ENCODE measurements around the gene ZMPSTE24. TPM values are rescaled to one million over a fixed set of nuclear protein-coding genes. Genes with fewer than 3 reads are reported as not detected.

Gene ZMPSTE24
- total RNA-seq, 1 experiment from 2014 or later = 39.6 TPM

DNA sequence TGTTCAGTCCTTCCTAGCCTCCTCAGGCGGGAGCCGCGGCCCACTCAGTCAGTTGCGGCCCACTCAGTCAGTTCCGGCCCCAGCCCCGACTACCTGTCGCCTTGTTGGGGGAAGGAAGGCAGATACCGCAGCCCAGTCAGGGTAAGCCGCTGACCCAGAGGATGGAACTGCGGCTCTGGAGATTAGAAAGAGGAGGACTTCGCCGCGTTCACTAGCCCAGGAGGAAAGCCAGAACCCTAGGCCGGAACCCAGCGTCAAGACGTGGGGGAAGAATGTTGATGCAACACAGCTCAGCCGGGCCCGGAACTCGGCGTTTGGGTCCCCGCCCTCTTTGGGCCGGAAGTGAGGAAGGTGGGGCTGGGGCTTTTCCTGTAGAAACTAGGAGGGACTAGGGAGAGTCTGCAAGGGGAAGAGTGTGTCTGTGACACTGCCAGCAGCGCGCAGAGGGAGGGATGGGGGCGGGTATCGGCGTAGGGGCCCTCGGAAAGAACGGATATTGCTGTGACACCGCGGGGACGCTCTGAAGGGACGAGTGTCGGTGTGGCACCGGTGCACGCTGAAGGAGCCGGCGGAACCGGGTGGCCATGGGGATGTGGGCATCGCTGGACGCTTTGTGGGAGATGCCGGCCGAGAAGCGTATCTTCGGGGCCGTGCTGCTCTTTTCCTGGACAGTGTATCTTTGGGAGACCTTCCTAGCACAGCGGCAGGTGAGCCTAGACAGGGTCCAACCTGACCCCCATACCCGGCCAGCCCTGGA, at the start of gene ZMPSTE24 (continued):
- TF ChIP-seq, protein P1, sequence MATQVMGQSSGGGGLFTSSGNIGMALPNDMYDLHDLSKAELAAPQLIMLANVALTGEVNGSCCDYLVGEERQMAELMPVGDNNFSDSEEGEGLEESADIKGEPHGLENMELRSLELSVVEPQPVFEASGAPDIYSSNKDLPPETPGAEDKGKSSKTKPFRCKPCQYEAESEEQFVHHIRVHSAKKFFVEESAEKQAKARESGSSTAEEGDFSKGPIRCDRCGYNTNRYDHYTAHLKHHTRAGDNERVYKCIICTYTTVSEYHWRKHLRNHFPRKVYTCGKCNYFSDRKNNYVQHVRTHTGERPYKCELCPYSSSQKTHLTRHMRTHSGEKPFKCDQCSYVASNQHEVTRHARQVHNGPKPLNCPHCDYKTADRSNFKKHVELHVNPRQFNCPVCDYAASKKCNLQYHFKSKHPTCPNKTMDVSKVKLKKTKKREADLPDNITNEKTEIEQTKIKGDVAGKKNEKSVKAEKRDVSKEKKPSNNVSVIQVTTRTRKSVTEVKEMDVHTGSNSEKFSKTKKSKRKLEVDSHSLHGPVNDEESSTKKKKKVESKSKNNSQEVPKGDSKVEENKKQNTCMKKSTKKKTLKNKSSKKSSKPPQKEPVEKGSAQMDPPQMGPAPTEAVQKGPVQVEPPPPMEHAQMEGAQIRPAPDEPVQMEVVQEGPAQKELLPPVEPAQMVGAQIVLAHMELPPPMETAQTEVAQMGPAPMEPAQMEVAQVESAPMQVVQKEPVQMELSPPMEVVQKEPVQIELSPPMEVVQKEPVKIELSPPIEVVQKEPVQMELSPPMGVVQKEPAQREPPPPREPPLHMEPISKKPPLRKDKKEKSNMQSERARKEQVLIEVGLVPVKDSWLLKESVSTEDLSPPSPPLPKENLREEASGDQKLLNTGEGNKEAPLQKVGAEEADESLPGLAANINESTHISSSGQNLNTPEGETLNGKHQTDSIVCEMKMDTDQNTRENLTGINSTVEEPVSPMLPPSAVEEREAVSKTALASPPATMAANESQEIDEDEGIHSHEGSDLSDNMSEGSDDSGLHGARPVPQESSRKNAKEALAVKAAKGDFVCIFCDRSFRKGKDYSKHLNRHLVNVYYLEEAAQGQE (IDR thresholded peaks at IDR 0.05; ENCODE audit: low read depth) = no peak
- TF ChIP-seq SP1 (IDR thresholded peaks at IDR 0.05; ENCODE audit: low read depth) (peak; percentile 90), EZH2 (IDR thresholded peaks at IDR 0.05) (no peak), CBX3 (IDR thresholded peaks at IDR 0.05; ENCODE audit: low read depth) (peak; percentile 100), SRF (IDR thresholded peaks at IDR 0.05; ENCODE audit: low read depth) (peak; percentile 94), ZNF274 (IDR thresholded peaks at IDR 0.05; ENCODE audit: low read depth, low read length) (no peak)

DNA sequence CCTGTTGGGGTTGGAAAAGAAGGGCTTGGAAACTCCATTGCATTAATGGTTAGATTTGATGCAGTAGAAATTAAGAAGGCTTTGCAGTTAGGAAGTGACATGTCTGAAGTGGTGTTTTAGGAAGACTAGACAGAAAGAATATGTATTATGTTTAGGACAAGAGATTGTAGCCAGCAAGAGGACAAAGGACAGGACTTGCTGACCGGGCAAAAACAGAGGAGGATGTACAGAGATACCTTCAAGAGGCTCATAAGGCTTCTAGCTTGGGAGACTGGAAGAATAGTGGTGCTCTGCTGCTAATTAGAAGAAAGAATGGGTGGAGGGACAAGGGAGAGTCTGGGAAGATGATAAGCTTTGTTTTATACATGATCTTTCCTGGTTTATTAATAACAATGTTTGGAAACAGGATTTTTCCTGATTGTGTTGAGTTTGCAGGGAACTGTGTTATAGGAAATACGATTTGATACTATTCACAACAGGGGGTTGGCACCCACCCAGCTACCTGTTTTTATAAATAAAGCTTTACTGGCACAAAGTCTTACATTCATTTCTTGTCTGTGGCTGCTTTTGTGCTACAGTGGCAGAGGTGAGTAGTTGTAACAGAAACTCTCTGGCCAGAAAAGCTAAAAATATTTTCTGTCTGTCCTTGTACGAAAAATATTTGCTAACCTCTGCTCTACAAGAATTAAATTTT, 47.4 kb upstream of the ZMPSTE24 start:
- Histone ChIP-seq H2AFZ (ENCODE audit: low read depth, low read length, poor library complexity, severe bottlenecking) (no peak overlapping the region), H3K27me3 (ENCODE audit: insufficient read depth, low read length) (no peaks in the 10 kb centered on the region), H4K20me1 (ENCODE audit: insufficient read depth) (peaks cover 3% of the 10 kb centered on the region), H3K27ac (ENCODE audit: low read depth, low read length) (no peak overlapping the region), H3K9ac (ENCODE audit: low read length) (no peak overlapping the region), H3K4me2 (ENCODE audit: low read length) (no peak overlapping the region), H3K9me3 (ENCODE audit: control insufficient read depth in 1 of 2, insufficient read depth in 1 of 2, low read depth in 1 of 2, low read length in 2 of 2) (no peaks in the 10 kb centered on the region), H3K4me3 (replicated peaks in 1 of 2; ENCODE audit: low read depth in 1 of 2, low read length in 2 of 2) (no peak overlapping the region), H3K4me1 (ENCODE audit: control insufficient read depth in 1 of 2, insufficient read depth in 2 of 2, low read length in 2 of 2) (no peaks in the 10 kb centered on the region), H3K36me3 (ENCODE audit: control insufficient read depth in 1 of 2, insufficient read depth in 2 of 2, low read length in 2 of 2) (peaks cover 0 to 11% of the 10 kb centered on the region in 2 experiments; a peak in 2 of 4 replicates), H3K79me2 (ENCODE audit: insufficient read depth, low read length) (peaks cover 28% of the 10 kb centered on the region), H3K9me2 (ENCODE audit: insufficient read depth) (no peaks in the 10 kb centered on the region)
- DNase-seq (ENCODE audit: low read depth, low spot score) (no peak), ATAC-seq (no peak)
- ChIA-PET RAD21 (ENCODE audit: low non-redundant PET in 1 of 2, low total read pairs in 2 of 2, uncharacterized antibody in 2 of 2, unreplicated experiment in 2 of 2) (no interaction called here), CTCF (interaction anchor here (1.0 kb wide), 1 partner anchor 28 kb away, joined by 4 read pairs; no protein-coding TSS in a partner anchor), POLR2A (no interaction called here)
- intact Hi-C loops (cut with micrococcal nuclease) = no loop called here
- no TSS peak for BruUV-seq (replicated peaks)
- TF ChIP-seq, protein P2, sequence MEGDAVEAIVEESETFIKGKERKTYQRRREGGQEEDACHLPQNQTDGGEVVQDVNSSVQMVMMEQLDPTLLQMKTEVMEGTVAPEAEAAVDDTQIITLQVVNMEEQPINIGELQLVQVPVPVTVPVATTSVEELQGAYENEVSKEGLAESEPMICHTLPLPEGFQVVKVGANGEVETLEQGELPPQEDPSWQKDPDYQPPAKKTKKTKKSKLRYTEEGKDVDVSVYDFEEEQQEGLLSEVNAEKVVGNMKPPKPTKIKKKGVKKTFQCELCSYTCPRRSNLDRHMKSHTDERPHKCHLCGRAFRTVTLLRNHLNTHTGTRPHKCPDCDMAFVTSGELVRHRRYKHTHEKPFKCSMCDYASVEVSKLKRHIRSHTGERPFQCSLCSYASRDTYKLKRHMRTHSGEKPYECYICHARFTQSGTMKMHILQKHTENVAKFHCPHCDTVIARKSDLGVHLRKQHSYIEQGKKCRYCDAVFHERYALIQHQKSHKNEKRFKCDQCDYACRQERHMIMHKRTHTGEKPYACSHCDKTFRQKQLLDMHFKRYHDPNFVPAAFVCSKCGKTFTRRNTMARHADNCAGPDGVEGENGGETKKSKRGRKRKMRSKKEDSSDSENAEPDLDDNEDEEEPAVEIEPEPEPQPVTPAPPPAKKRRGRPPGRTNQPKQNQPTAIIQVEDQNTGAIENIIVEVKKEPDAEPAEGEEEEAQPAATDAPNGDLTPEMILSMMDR (IDR thresholded peaks at IDR 0.05 in 2 of 3, conservative IDR thresholded peaks at IDR 0.05 in 1 of 3; ENCODE audit: borderline replicate concordance in 1 of 3, insufficient read depth in 1 of 3, low read depth in 2 of 3, low read length in 2 of 3) = no peak
- TF ChIP-seq EZH2phosphoT487 (IDR thresholded peaks at IDR 0.05; ENCODE audit: borderline replicate concordance) = no peak
- TF ChIP-seq CEBPB (IDR thresholded peaks at IDR 0.05; ENCODE audit: low read depth) = no peak
- no peak for TF ChIP-seq EZH2 (IDR thresholded peaks at IDR 0.05)
- no peak for TF ChIP-seq FOSL1 (IDR thresholded peaks at IDR 0.05; ENCODE audit: low read depth)
- no peak for TF ChIP-seq POLR2AphosphoS5 (IDR thresholded peaks at IDR 0.05; ENCODE audit: low read depth, low read length)
- TF ChIP-seq SRF (IDR thresholded peaks at IDR 0.05; ENCODE audit: low read depth) = no peak
- TF ChIP-seq CBX3 (IDR thresholded peaks at IDR 0.05; ENCODE audit: low read depth) = no peak
- TF ChIP-seq SIN3A (IDR thresholded peaks at IDR 0.05; ENCODE audit: low read depth) = no peak
- TF ChIP-seq TCF7L2 (IDR thresholded peaks at IDR 0.05; ENCODE audit: borderline replicate concordance, extremely low read depth, insufficient read depth, insufficient read length) = no peak
- TF ChIP-seq, protein P3, sequence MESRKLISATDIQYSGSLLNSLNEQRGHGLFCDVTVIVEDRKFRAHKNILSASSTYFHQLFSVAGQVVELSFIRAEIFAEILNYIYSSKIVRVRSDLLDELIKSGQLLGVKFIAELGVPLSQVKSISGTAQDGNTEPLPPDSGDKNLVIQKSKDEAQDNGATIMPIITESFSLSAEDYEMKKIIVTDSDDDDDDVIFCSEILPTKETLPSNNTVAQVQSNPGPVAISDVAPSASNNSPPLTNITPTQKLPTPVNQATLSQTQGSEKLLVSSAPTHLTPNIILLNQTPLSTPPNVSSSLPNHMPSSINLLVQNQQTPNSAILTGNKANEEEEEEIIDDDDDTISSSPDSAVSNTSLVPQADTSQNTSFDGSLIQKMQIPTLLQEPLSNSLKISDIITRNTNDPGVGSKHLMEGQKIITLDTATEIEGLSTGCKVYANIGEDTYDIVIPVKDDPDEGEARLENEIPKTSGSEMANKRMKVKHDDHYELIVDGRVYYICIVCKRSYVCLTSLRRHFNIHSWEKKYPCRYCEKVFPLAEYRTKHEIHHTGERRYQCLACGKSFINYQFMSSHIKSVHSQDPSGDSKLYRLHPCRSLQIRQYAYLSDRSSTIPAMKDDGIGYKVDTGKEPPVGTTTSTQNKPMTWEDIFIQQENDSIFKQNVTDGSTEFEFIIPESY (IDR thresholded peaks at IDR 0.05; ENCODE audit: extremely low read depth, insufficient replicate concordance, low read length) = no peak
- no peak for TF ChIP-seq RAD21 (IDR thresholded peaks at IDR 0.05; ENCODE audit: low read depth)
- no peak for TF ChIP-seq POLR2A (IDR thresholded peaks at IDR 0.05; ENCODE audit: borderline replicate concordance, extremely low read depth, insufficient read depth, insufficient read length)
